Measurements from ENCODE around the gene PCP4L1. TPM values are rescaled to one million over a fixed set of nuclear protein-coding genes. Genes with fewer than 3 reads are reported as not detected.

Gene PCP4L1
- total and polyA plus RNA-seq, 9 donors: 0.69 to 20.2 (median 2.6) TPM

- WGBS, 3 donors: 57 to 75% (median 60%) methylated on average over 5 of the region's 5 CpGs
- Histone ChIP-seq H3K9me3 (no peaks in the 10 kb centered on the region), H3K36me3 (no peaks in the 10 kb centered on the region), H3K27ac (no peak overlapping the region), H3K27me3 (no peaks in the 10 kb centered on the region), H3K4me1 (ENCODE audit: insufficient read depth) (no peaks in the 10 kb centered on the region), H3K4me3 (no peak overlapping the region)
- no peak for DNase-seq
- no peak for TF ChIP-seq POLR2A (IDR thresholded peaks at IDR 0.05)
- TF ChIP-seq CTCF (IDR thresholded peaks at IDR 0.05): no peak
- no peak for TF ChIP-seq EP300 (IDR thresholded peaks at IDR 0.05)
- intact Hi-C loops (cut with DNase I): loop anchor here in 1 of 4 donors (5.0 kb wide), 1 partner anchor 58 kb away; the partner anchor contains the start of gene TOMM40L
These were observed 27.0 kb downstream of the PCP4L1 start for GRCh38 chr1:161285521-161285920.

GRCh38 chr1:161287482-161288054 lies 29.0 kb downstream of the PCP4L1 start:
- Histone ChIP-seq H3K27ac (no peak overlapping the region), H3K4me3 (no peak overlapping the region), H3K36me3 (no peaks in the 10 kb centered on the region), H3K4me1 (ENCODE audit: insufficient read depth) (no peaks in the 10 kb centered on the region), H3K27me3 (no peaks in the 10 kb centered on the region), H3K9me3 (no peaks in the 10 kb centered on the region)
- intact Hi-C loops (cut with DNase I): loop anchor here in 1 of 4 donors (5.0 kb wide), 1 partner anchor 60 kb away; the partner anchor contains the start of gene TOMM40L
- 89 to 95% (median 92%) methylated on average over 3 of the region's 3 CpGs for WGBS, 3 donors
- TF ChIP-seq POLR2A (IDR thresholded peaks at IDR 0.05): no peak
- no peak for TF ChIP-seq CTCF (IDR thresholded peaks at IDR 0.05)
- no peak for TF ChIP-seq EP300 (IDR thresholded peaks at IDR 0.05)
- no peak for DNase-seq

GRCh38 chr1:161290779-161291178 lies 32.2 kb downstream of the PCP4L1 start:
- no peaks in the 10 kb centered on the region for H3K9me3 ChIP-seq
- H3K4me3 ChIP-seq: no peak overlapping the region
- DNase-seq: no peak
- WGBS, 3 donors: 79 to 87% (median 84%) methylated on average over 1 of the region's 1 CpG
- no peaks in the 10 kb centered on the region for H3K36me3 ChIP-seq
- H3K27ac ChIP-seq: no peak overlapping the region
- intact Hi-C loops (cut with DNase I): no loop called here
- TF ChIP-seq CTCF (IDR thresholded peaks at IDR 0.05): no peak
- TF ChIP-seq EP300 (IDR thresholded peaks at IDR 0.05): no peak
- no peak for TF ChIP-seq POLR2A (IDR thresholded peaks at IDR 0.05)
- no peaks in the 10 kb centered on the region for H3K27me3 ChIP-seq
- no peaks in the 10 kb centered on the region for H3K4me1 ChIP-seq (ENCODE audit: insufficient read depth)

GRCh38 chr1:161297415-161297814 lies 38.9 kb downstream of the PCP4L1 start:
- H3K4me1 ChIP-seq (ENCODE audit: insufficient read depth): no peaks in the 10 kb centered on the region
- H3K9me3 ChIP-seq: no peaks in the 10 kb centered on the region
- TF ChIP-seq POLR2A (IDR thresholded peaks at IDR 0.05) (no peak), EP300 (IDR thresholded peaks at IDR 0.05) (no peak), CTCF (IDR thresholded peaks at IDR 0.05) (no peak)
- H3K4me3 ChIP-seq: no peak overlapping the region
- no peak overlapping the region for H3K27ac ChIP-seq
- H3K36me3 ChIP-seq: no peaks in the 10 kb centered on the region
- intact Hi-C loops (cut with DNase I): no loop called here
- no peak for DNase-seq
- H3K27me3 ChIP-seq: no peaks in the 10 kb centered on the region

All from ovary (tissue), 9 donors.